Measurements from ENCODE around the gene CCM2. TPM values are rescaled to one million over a fixed set of nuclear protein-coding genes. Genes with fewer than 3 reads are reported as not detected.

Gene CCM2
- total RNA-seq, 3 donors from 2014 or later: 33.4 to 43.8 (median 35.8) TPM

GRCh38 chr7:45118889-45119331, 118.9 kb downstream of the CCM2 start:
- Histone ChIP-seq H3K9me3 (no peaks in the 10 kb centered on the region), H3K36me3 (ENCODE audit: low read depth) (no peaks in the 10 kb centered on the region), H3K4me3 (no peak overlapping the region), H3K4me1 (ENCODE audit: low read depth) (no peaks in the 10 kb centered on the region)
- ATAC-seq (no peak), DNase-seq (no peak)
- intact Hi-C loops (cut with DNase I, micrococcal nuclease): no loop called here
- TF ChIP-seq, protein P1, sequence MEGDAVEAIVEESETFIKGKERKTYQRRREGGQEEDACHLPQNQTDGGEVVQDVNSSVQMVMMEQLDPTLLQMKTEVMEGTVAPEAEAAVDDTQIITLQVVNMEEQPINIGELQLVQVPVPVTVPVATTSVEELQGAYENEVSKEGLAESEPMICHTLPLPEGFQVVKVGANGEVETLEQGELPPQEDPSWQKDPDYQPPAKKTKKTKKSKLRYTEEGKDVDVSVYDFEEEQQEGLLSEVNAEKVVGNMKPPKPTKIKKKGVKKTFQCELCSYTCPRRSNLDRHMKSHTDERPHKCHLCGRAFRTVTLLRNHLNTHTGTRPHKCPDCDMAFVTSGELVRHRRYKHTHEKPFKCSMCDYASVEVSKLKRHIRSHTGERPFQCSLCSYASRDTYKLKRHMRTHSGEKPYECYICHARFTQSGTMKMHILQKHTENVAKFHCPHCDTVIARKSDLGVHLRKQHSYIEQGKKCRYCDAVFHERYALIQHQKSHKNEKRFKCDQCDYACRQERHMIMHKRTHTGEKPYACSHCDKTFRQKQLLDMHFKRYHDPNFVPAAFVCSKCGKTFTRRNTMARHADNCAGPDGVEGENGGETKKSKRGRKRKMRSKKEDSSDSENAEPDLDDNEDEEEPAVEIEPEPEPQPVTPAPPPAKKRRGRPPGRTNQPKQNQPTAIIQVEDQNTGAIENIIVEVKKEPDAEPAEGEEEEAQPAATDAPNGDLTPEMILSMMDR (IDR thresholded peaks at IDR 0.05): no peak

DNA sequence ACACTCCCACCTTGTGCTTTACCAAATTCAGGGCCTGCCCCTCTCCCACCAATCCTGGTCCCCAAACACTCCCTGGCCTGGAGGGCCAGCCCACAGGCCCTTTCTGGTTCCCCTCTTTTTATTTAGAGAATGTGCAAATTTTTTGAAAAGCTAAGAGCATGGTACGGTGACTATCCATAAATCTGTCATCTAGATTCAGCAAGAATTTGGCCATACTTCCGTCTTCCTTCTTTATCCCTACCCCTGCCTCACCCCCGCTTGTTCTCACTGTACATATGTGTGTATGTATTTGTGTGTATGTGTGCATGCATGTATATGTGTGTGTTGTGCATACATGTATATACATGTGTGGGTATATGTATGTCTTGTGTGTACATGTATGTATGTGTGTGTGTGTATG, 119.5 kb downstream of the CCM2 start:
- Histone ChIP-seq H3K36me3 (ENCODE audit: low read depth) (no peaks in the 10 kb centered on the region), H3K4me1 (ENCODE audit: low read depth) (no peaks in the 10 kb centered on the region), H3K9me3 (no peaks in the 10 kb centered on the region), H3K4me3 (no peak overlapping the region)
- TF ChIP-seq, protein P1 (IDR thresholded peaks at IDR 0.05): no peak
- ATAC-seq: no peak
- DNase-seq: no peak
- intact Hi-C loops (cut with DNase I, micrococcal nuclease): no loop called here

- H3K36me3 ChIP-seq (ENCODE audit: low read depth): no peaks in the 10 kb centered on the region
- no peaks in the 10 kb centered on the region for H3K9me3 ChIP-seq
- intact Hi-C loops (cut with DNase I, micrococcal nuclease): loop anchor here in 1 of 2 donors (10.0 kb wide), 1 partner anchor 268 kb away; no protein-coding TSS in a partner anchor
- H3K4me1 ChIP-seq (ENCODE audit: low read depth): no peaks in the 10 kb centered on the region
- TF ChIP-seq, protein P1 (IDR thresholded peaks at IDR 0.05): no peak
- DNase-seq (no peak), ATAC-seq (no peak)
- H3K4me3 ChIP-seq: no peak overlapping the region
These were observed 123.2 kb downstream of the CCM2 start for GRCh38 chr7:45122975-45123860.

DNA sequence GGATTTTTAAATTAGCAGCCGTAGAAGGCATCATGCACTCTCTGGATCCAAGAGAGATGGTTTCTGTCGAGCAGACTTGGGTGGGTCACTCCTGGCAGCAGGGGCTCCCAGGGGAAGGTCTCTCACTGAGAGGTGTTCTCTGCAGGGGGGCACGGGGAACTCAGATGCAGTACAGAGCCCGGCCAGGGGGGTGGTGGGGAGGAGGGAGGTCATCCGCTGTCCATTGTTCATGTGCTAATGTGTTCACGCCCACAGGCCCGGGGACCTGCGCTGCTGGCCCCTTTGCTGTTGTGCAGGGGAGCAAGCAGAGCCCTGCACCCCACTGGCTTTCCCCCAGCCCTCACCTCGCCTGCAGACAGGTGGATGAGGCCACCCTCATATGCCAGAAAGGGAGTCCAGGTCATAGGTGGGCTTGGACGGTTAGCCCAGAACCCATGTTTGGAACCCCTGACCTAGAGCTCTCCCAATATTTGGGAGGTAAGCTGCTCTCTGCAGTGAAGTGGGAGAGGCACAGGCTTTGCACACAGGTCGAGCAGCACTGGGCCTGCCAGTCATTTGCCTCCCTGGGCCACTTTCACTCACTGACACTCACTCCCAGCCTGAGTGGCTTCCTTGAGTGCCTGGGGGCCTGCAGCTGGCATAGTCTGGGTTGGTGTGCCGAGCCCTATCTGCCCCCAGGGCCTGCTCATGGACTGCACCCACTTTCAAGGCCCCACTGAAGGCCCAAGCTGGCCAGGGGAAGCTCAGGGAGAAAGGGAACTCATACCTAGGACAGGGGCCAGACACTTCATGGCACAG, 124.1 kb downstream of the CCM2 start:
- intact Hi-C loops (cut with DNase I, micrococcal nuclease): loop anchor here in 1 of 2 donors (10.0 kb wide), 1 partner anchor 269 kb away; no protein-coding TSS in a partner anchor
- TF ChIP-seq, protein P1 (IDR thresholded peaks at IDR 0.05): no peak
- ATAC-seq (no peak), DNase-seq (no peak)
- no peaks in the 10 kb centered on the region for H3K9me3 ChIP-seq
- no peaks in the 10 kb centered on the region for H3K4me1 ChIP-seq (ENCODE audit: low read depth)
- H3K4me3 ChIP-seq: no peak overlapping the region
- H3K36me3 ChIP-seq (ENCODE audit: low read depth): no peaks in the 10 kb centered on the region

DNA sequence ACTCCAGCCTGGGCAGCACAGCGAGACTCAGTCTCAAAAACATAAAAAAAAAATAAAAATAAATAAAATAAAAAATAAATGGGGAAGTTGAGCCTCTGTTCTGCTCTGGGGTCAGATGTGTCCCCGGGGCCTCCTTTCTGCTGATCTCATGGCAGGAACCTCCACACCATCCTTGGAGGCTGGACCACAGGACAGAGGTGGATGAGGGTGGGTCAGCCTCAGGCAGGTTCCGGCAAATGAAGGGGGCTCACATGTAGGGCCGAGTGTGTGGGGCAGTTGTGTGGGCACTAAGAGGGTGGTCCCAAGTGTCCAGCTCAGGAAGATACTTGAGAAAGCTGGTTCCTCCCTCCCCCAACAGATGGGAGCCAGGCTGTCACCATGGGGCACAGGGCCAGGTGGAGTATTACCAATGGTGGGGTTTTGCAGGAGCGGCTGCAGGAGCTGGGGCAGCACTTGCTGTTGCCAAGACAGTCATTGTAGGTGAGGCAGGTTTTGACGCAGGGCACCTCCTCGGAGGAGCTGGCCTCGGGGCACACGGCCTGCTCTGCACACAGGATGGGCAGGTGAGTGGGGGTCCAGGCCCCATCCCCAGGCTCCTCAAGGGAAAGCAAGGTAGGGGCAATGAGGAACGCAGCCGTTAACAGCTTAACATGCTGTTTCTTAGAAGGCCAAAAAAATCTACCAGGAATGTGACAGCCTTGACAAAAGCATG, 125.3 kb downstream of the CCM2 start:
- Histone ChIP-seq H3K4me1 (ENCODE audit: low read depth) (no peaks in the 10 kb centered on the region), H3K36me3 (ENCODE audit: low read depth) (no peaks in the 10 kb centered on the region), H3K4me3 (no peak overlapping the region), H3K9me3 (no peaks in the 10 kb centered on the region)
- DNase-seq: no peak
- intact Hi-C loops (cut with DNase I, micrococcal nuclease): loop anchor here in 1 of 2 donors (10.0 kb wide), 1 partner anchor 271 kb away; no protein-coding TSS in a partner anchor
- no peak for ATAC-seq
- TF ChIP-seq, protein P1 (IDR thresholded peaks at IDR 0.05): no peak

Measured in mucosa of descending colon (tissue), 3 donors.